ENCODE data around the gene GPATCH1. TPM values are rescaled to one million over a fixed set of nuclear protein-coding genes. Genes with fewer than 3 reads are reported as not detected.

GPATCH1 gene
- total and polyA plus RNA-seq, 2 of the 4 experiments (the other 2 are of a cell fraction), result 5.1 to 7.5 TPM

DNA sequence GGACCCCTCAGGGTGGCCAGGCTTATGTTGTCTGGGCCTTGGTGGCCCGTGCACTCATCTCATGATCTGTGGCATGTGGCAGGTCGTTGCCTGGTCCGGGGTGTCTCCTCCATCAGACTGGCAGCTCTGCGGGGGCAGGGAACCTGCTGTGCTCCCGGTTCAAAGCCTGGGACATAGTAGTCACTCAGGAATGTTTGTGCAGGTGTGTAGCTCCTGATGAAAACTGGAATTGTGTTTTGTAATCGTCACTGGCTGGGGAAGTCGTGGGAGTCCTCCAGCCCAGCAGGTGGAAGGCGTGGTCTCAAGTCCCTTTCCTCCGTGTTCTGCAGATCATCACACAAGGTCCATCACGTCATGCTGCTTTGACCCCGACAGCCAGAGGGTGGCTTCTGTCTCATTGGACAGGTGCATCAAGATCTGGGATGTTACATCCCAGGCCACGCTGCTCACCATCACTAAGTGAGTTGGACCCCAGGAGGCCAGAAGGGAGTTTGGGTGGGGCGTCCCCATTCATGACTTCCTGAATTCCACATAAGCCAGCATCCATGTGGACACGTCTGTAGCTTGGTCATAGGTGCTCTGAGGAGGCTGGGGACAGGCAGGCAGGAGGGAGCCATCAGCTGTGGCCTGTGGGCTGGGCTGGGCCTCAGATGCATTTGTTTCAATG, 70.0 kb downstream of the GPATCH1 start:
- Histone ChIP-seq H2AK9ac (replicated peaks; ENCODE audit: low read depth, low read length, poor library complexity) (no peak overlapping the region), H3K4ac (ENCODE audit: low read depth, low read length) (no peak overlapping the region), H3K23ac (ENCODE audit: low read depth, low read length) (no peak overlapping the region), H2BK20ac (ENCODE audit: low read depth, low read length) (no peak overlapping the region), H3K14ac (replicated peaks; ENCODE audit: low read depth, low read length) (no peak overlapping the region), H2AK5ac (ENCODE audit: low read depth, low read length) (no peak overlapping the region), H2AFZ (replicated peaks; ENCODE audit: low read length, poor library complexity) (no peak overlapping the region), H4K8ac (ENCODE audit: low read depth in 2 of 2, low read length in 2 of 2) (no peak overlapping the region), H2BK15ac (ENCODE audit: low read depth, low read length) (no peak overlapping the region), H2BK5ac (ENCODE audit: low read depth, low read length, poor library complexity, severe bottlenecking) (no peak overlapping the region), H3K4me1 (ENCODE audit: control insufficient read depth, insufficient read depth, low read length) (peaks cover 1% of the 10 kb centered on the region; the same call in 1 of the 2 replicates), H3K56ac (ENCODE audit: extremely low read depth, insufficient read depth, low read length) (no peak overlapping the region), H3K4me3 (ENCODE audit: insufficient read depth, low read depth, low read length) (no peak overlapping the region), H3K27me3 (ENCODE audit: control insufficient read depth, insufficient read depth, low read length) (no peaks in the 10 kb centered on the region), H4K91ac (ENCODE audit: insufficient read depth, low read depth, low read length) (no peak overlapping the region), H3K9me3 (ENCODE audit: control insufficient read depth, insufficient read depth, low read length) (no peaks in the 10 kb centered on the region), H4K5ac (ENCODE audit: low read depth, low read length) (no peak overlapping the region), H3K36me3 (ENCODE audit: control insufficient read depth, insufficient read depth, low read length) (no peaks in the 10 kb centered on the region), H3K9ac (ENCODE audit: low read depth, low read length) (no peak overlapping the region), H3K79me1 (ENCODE audit: low read depth in 1 of 2, low read length in 2 of 2) (no peaks in the 10 kb centered on the region), H3K9me1 (ENCODE audit: insufficient read depth, low read length) (no peaks in the 10 kb centered on the region), H2BK120ac (ENCODE audit: low read depth, low read length) (no peak overlapping the region), H3K27ac (ENCODE audit: insufficient read depth, low read length) (no peak overlapping the region), H4K20me1 (ENCODE audit: insufficient read depth, low read length) (no peaks in the 10 kb centered on the region), H3K18ac (ENCODE audit: low read depth, low read length) (no peak overlapping the region), H3K4me2 (ENCODE audit: low read depth, low read length) (no peak overlapping the region)
- dilution Hi-C loops (cut with HindIII; ENCODE audit: low sequenced_read_pairs, unreplicated experiment), result no loop called here
- no TSS peak for BruUV-seq (replicated peaks)
- CTCF ChIA-PET, result no interaction called here
- no peak for ATAC-seq (ENCODE audit: low read depth)
- DNase-seq, result no peak
- TF ChIP-seq RCOR1 (IDR thresholded peaks at IDR 0.05; ENCODE audit: insufficient replicate concordance, low read length), result no peak
- TF ChIP-seq FOS (IDR thresholded peaks at IDR 0.05; ENCODE audit: low read depth, low read length), result no peak
- TF ChIP-seq MXI1 (IDR thresholded peaks at IDR 0.05; ENCODE audit: borderline replicate concordance, low read depth, low read length), result no peak
- TF ChIP-seq SMC3 (IDR thresholded peaks at IDR 0.05; ENCODE audit: low read depth, low read length), result no peak
- TF ChIP-seq BHLHE40 (IDR thresholded peaks at IDR 0.05; ENCODE audit: low read depth, low read length), result no peak
- no peak for TF ChIP-seq POLR2A (IDR thresholded peaks at IDR 0.05; ENCODE audit: low read depth, low read length)
- TF ChIP-seq, protein P1, sequence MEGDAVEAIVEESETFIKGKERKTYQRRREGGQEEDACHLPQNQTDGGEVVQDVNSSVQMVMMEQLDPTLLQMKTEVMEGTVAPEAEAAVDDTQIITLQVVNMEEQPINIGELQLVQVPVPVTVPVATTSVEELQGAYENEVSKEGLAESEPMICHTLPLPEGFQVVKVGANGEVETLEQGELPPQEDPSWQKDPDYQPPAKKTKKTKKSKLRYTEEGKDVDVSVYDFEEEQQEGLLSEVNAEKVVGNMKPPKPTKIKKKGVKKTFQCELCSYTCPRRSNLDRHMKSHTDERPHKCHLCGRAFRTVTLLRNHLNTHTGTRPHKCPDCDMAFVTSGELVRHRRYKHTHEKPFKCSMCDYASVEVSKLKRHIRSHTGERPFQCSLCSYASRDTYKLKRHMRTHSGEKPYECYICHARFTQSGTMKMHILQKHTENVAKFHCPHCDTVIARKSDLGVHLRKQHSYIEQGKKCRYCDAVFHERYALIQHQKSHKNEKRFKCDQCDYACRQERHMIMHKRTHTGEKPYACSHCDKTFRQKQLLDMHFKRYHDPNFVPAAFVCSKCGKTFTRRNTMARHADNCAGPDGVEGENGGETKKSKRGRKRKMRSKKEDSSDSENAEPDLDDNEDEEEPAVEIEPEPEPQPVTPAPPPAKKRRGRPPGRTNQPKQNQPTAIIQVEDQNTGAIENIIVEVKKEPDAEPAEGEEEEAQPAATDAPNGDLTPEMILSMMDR (conservative IDR thresholded peaks at IDR 0.05; ENCODE audit: low read depth, low read length), result no peak
- TF ChIP-seq, protein P2, sequence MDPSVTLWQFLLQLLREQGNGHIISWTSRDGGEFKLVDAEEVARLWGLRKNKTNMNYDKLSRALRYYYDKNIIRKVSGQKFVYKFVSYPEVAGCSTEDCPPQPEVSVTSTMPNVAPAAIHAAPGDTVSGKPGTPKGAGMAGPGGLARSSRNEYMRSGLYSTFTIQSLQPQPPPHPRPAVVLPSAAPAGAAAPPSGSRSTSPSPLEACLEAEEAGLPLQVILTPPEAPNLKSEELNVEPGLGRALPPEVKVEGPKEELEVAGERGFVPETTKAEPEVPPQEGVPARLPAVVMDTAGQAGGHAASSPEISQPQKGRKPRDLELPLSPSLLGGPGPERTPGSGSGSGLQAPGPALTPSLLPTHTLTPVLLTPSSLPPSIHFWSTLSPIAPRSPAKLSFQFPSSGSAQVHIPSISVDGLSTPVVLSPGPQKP (IDR thresholded peaks at IDR 0.05; ENCODE audit: borderline replicate concordance, low read depth, low read length), result no peak
- no peak for TF ChIP-seq CEBPB (IDR thresholded peaks at IDR 0.05; ENCODE audit: low read depth, low read length)
- no peak for TF ChIP-seq NFE2L2 (IDR thresholded peaks at IDR 0.05; ENCODE audit: low read depth, low read length)
- TF ChIP-seq USF2 (IDR thresholded peaks at IDR 0.05; ENCODE audit: low read depth, low read length), result no peak
- no peak for TF ChIP-seq MAZ (IDR thresholded peaks at IDR 0.05; ENCODE audit: borderline replicate concordance, low read depth, low read length)
- TF ChIP-seq CHD1 (IDR thresholded peaks at IDR 0.05; ENCODE audit: low read depth, low read length), result no peak
- no peak for TF ChIP-seq MAFK (IDR thresholded peaks at IDR 0.05; ENCODE audit: low read depth, low read length)
- intact Hi-C loops (cut with micrococcal nuclease), result no loop called here
- POLR2A ChIA-PET (ENCODE audit: unreplicated experiment), result no interaction called here
- in situ Hi-C loops (cut with MboI; ENCODE audit: low sequenced_read_pairs), result no loop called here
- 63% methylated on average over 7 of the region's 14 CpGs; no CpG with 5 or more reads in 1 of the 2 experiments for WGBS, 2 experiments (ENCODE audit: extremely low coverage in 2 of 2, insufficient read length in 1 of 2)

Data from IMR-90 (cell line).